Ishikawa (cell line): ENCODE results near the gene REELD1.

Experiments used
- TAF1 ChIP-seq: IDR thresholded peaks from 2 replicates; pipeline ENCODE4 v1.6.1; 2012; ENCODE audit warnings: low read depth, mild to moderate bottlenecking
- TEAD4 ChIP-seq: IDR thresholded peaks from 2 replicates; pipeline ENCODE4 v1.6.1; 2012
- YY1 ChIP-seq: IDR thresholded peaks from 2 replicates; pipeline ENCODE4 v1.6.1; 2012; ENCODE audit warnings: low read depth

- TF ChIP-seq YY1 (no peak), TAF1 (no peak), TEAD4 (no peak)
Observed at GRCh38 chr4:146247356-146247755, 33.0 kb downstream of the REELD1 start.
